HepG2 (cell line): ENCODE data around the gene JAK1. TPM values are rescaled to one million over a fixed set of nuclear protein-coding genes. Genes with fewer than 3 reads are reported as not detected.

Experiments used
- ATAC-seq: fragments of 200-7000 bp; cut with Tn5 transposase; 3 replicates; pipeline ENCODE4 v1.9.1; 2020; ENCODE audit warnings: mild to moderate bottlenecking, moderate library complexity
- BruUV-seq: library from RNA; stranded (reverse); fragments of 400-500 nt; replicated peaks from 2 replicates; lab custom pipeline; 2021; lab: Mats Ljungman, UMichigan
- CTCF ChIA-PET: fragments of 300-600 bp; formaldehyde crosslinking; extraction: SDS; loops from one replicate; lab custom pipeline; 2021; ENCODE audit warnings: low total read pairs, inconsistent platforms, low intra/inter-chr PET ratio; lab: Yijun Ruan, JAX
- POLR2A ChIA-PET: fragments of 350-600 bp; sonication (Branson Sonifier 250); formaldehyde crosslinking; loops from one replicate; lab custom pipeline; 2020; ENCODE audit warnings: antibody characterized with exemption, inconsistent platforms; lab: Yijun Ruan, JAX
- DNase-seq: peaks from one replicate; pipeline ENCODE4 v3.0.0-alpha.2; 2015; ENCODE audit warnings: low spot score
- FAIRE-seq: peaks from 3 replicates; lab custom pipeline; 2011; peaks lifted over from hg19 to GRCh38; lab: Jason Lieb, UNC
- H2AFZ ChIP-seq: one replicate; pipeline ENCODE4 v1.6.1; 2011; ENCODE audit warnings: low read length, inconsistent platforms
- H3K27ac ChIP-seq: fragments of 300-600 bp; 3 replicates; pipeline ENCODE4 v1.8.0; 2011; ENCODE audit warnings: mixed run types, mild to moderate bottlenecking, mixed read lengths, low read length, inconsistent platforms; ENCODE audit not compliant: insufficient read depth; ENCODE audit errors: extremely low read length
- H3K27me3 ChIP-seq, 2 experiments: fragments of 200-600 bp in 1 of 2; 2 replicates in 1 of 2; 3 replicates in 1 of 2; pipeline versions ENCODE4 v1.6.0 to v1.8.0; 2011; ENCODE audit warnings: low read length in 2 of 2, mild to moderate bottlenecking in 2 of 2, moderate library complexity in 2 of 2, inconsistent platforms in 1 of 2; ENCODE audit not compliant: insufficient read depth in 2 of 2, control insufficient read depth in 1 of 2
- H3K36me3 ChIP-seq, 2 experiments: fragments of 200-600 bp in 1 of 2; replicated peaks in 1 of 2; 2 replicates in 1 of 2; 3 replicates in 1 of 2; pipeline versions ENCODE4 v1.5.1 to v1.8.0; 2011; ENCODE audit warnings: low read length in 2 of 2, inconsistent platforms in 1 of 2; ENCODE audit not compliant: insufficient read depth in 2 of 2, control insufficient read depth in 1 of 2
- H3K4me1 ChIP-seq: 2 replicates; pipeline ENCODE4 v1.5.1; 2012; ENCODE audit warnings: low read length, inconsistent platforms; ENCODE audit not compliant: insufficient read depth
- H3K4me2 ChIP-seq: 2 replicates; pipeline ENCODE4 v1.6.0; 2011; ENCODE audit warnings: low read depth, low read length, inconsistent platforms
- H3K4me3 ChIP-seq, 3 experiments: fragments of 200-600 bp in 1 of 3; sonication (generic), shearing (Covaris generic) in 1 of 3; replicated peaks in 1 of 3; 2 replicates each; pipeline ENCODE4 v1.5.1; 2011 to 2016; ENCODE audit warnings: low read length in 3 of 3, inconsistent platforms in 2 of 3, low read depth in 2 of 3, mild to moderate bottlenecking in 2 of 3, control low read depth in 1 of 3, mixed read lengths in 1 of 3; ENCODE audit not compliant: insufficient read depth in 1 of 3
- H3K79me2 ChIP-seq: one replicate; pipeline ENCODE4 v1.6.1; 2011; ENCODE audit warnings: low read length, inconsistent platforms; ENCODE audit not compliant: insufficient read depth
- H3K9ac ChIP-seq: 2 replicates; pipeline ENCODE4 v1.6.0; 2011; ENCODE audit warnings: mild to moderate bottlenecking, low read depth, low read length, inconsistent platforms; ENCODE audit not compliant: insufficient read depth
- H3K9me3 ChIP-seq: 2 replicates; pipeline ENCODE4 v1.5.1; 2012; ENCODE audit warnings: mild to moderate bottlenecking, low read length
- H4K20me1 ChIP-seq: 2 replicates; pipeline ENCODE4 v1.6.0; 2011; ENCODE audit warnings: inconsistent platforms, mild to moderate bottlenecking, low read length, moderate library complexity; ENCODE audit not compliant: insufficient read depth
- CREB1 ChIP-seq, 2 experiments: fragments of 450-650 bp in 1 of 2; IDR thresholded peaks; 2 replicates each; pipeline ENCODE4 v1.6.1; 2016 to 2017; ENCODE audit warnings: control low read depth in 1 of 2, mild to moderate bottlenecking in 1 of 2, missing compliant biosample characterization in 1 of 2, missing genetic modification characterization in 1 of 2
- FOXA1 ChIP-seq, 2 experiments: fragments of 450-650 bp in 1 of 2; sonication (generic) in 1 of 2; formaldehyde crosslinking in 1 of 2; IDR thresholded peaks; 2 replicates each; pipeline versions ENCODE4 v1.4.0 to v1.6.1; 2016 to 2020; ENCODE audit warnings: missing genetic modification reagents in 1 of 2
- FOXA3 ChIP-seq: IDR thresholded peaks from 2 replicates; pipeline ENCODE4 v1.6.1; 2016; ENCODE audit warnings: missing genetic modification reagents, missing compliant biosample characterization
- SAP130 ChIP-seq: IDR thresholded peaks from 2 replicates; pipeline ENCODE4 v1.6.1; 2016; ENCODE audit warnings: low read depth
- SMC3 ChIP-seq: IDR thresholded peaks from 2 replicates; pipeline ENCODE4 v1.6.1; 2011; ENCODE audit warnings: low read length, improper control_type of control experiment
- SNAPC2 ChIP-seq: sonication (generic); formaldehyde crosslinking; IDR thresholded peaks from 2 replicates; pipeline ENCODE4 v1.8.1; 2022; ENCODE audit warnings: mild to moderate bottlenecking, missing genetic modification reagents
- SP2 ChIP-seq: sonication (generic); formaldehyde crosslinking; IDR thresholded peaks from 2 replicates; pipeline ENCODE4 v1.5.1; 2020; ENCODE audit warnings: mild to moderate bottlenecking, missing genetic modification reagents
- ZBTB38 ChIP-seq: sonication (generic); formaldehyde crosslinking; IDR thresholded peaks from 2 replicates; pipeline ENCODE4 v1.5.1; 2020; ENCODE audit warnings: mild to moderate bottlenecking, missing genetic modification reagents
- WGBS: methylation state at CpG from one replicate; pipeline ENCODE4 v1.1.6; 2017; ENCODE audit warnings: low lambda C conversion rate; 5-methylcytosine and 5-hydroxymethylcytosine counted together
- in situ Hi-C: cut with HindIII; loops from 2 replicates; pipeline ENCODE4 v1.10.0; 2017; ENCODE audit warnings: low pct_unique_long_range_greater_than_20kb; ENCODE audit not compliant: extremely low pct_ligation_motif_present
- intact Hi-C: fragments of 100-400 bp; cut with micrococcal nuclease; formaldehyde crosslinking; loops from one replicate; pipeline ENCODE4 v1.10.0; 2022; ENCODE audit not compliant: unreplicated experiment
- polyA plus RNA-seq, 8 experiments: library from polyadenylated mRNA; depleted of rRNA in 3 of 8; stranded (reverse) in 7 of 8; unstranded in 1 of 8; fragments of >200 nt; fragmentation: Illumina TruSeq in 4 of 8; extraction: Trizol in 4 of 8; gene quantifications; 2 replicates each; pipeline versions ENCODE4 v1.2.1 to v1.2.3, GENCODE V29; 2011 to 2016; ENCODE audit warnings: low read depth in 4 of 8, missing spikeins in 1 of 8, mixed read lengths in 1 of 8; ENCODE audit not compliant: insufficient read depth in 1 of 8
- total RNA-seq, 5 experiments: library from RNA; depleted of rRNA; stranded (reverse); fragments of >200 nt; fragmentation: Illumina TruSeq; extraction: Trizol; gene quantifications; 2 replicates each; pipeline ENCODE4 v1.2.3, GENCODE V29; 2016; ENCODE audit warnings: low read depth in 1 of 5
- TF ChIP-seq, protein P1 (sequence below): sonication (generic); formaldehyde crosslinking; IDR thresholded peaks from 2 replicates; pipeline ENCODE4 v1.5.0; 2020; ENCODE audit warnings: mild to moderate bottlenecking, missing genetic modification reagents, moderate library complexity

The JAK1 gene
- total and polyA plus RNA-seq, 2 of the 13 experiments (the other 11 are each of a cell fraction or from before 2014, with no cell fraction given) = 23.9 to 42.4 TPM

DNA sequence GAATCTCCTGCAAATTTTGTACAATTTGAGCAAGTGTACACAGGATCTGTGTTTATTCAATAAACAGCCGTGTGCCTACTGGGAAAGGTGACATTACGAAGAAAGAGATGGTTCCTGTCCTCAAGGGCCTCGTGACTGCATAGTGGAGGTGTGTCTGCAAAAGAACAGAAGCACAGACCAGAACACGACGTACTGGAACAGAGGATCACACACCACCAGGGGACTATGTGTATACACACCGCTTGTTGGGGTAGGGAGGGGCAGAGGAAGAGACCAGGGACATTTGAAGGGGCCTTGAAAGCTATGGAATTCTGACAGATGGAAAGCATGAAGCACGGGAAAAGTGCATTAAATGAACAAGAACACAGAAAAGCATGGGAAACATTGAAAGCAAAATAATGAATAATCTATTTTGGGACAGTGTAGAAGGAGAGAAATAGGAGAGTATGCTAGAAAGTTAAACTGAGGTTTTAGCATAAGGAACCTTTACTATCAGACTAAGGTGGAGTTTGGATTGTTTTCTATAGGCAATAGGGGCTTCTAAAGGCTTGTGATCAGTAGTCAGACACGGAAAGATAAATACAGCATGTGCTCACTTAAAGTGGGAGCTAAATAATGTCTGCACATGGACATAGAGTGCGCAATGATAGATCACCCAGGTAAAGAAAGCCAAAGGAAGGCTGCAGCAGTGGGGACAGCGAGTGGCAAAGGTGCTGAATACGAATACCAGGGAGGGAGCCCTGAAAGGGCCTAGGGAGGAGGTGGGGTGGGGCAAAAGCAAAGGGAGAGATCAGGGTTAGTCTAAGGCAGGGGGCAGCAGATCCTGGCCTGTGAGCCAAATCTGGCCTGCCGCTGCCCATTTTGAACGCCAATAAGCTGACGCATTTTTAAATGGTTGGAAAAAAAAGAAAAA, 11.0 kb downstream of the JAK1 start:
- in situ Hi-C loops = no loop called here
- Histone ChIP-seq H3K4me2 (no peak overlapping the region), H3K4me3 (no peak overlapping the region), H4K20me1 (no peaks in the 10 kb centered on the region; the same call in 1 of the 2 replicates), H3K4me1 (peaks cover 67% of the 10 kb centered on the region), H3K79me2 (peaks cover 84% of the 10 kb centered on the region), H2AFZ (no peak overlapping the region), H3K27me3 (no peaks in the 10 kb centered on the region), H3K36me3 (no peaks in the 10 kb centered on the region), H3K9me3 (no peaks in the 10 kb centered on the region), H3K27ac (no peak overlapping the region), H3K9ac (no peak overlapping the region)
- intact Hi-C loops = no loop called here
- no TSS peak for BruUV-seq
- POLR2A ChIA-PET = interaction anchor here (1.4 kb wide), 1 partner anchor 11 kb away, joined by 6 read pairs; the partner anchor contains the start of gene JAK1
- CTCF ChIA-PET = no interaction called here
- DNase-seq (peak; percentile 25), ATAC-seq (peak; percentile 91), FAIRE-seq (no peak)
- WGBS = 59% methylated on average over 14 of the region's 14 CpGs
- TF ChIP-seq SAP130 (CRISPR knock-in tag) (peak; percentile 23; the same call in 1 of the 2 replicates), SP2 (CRISPR knock-in tag) (no peak), ZBTB38 (CRISPR knock-in tag) (0 out of 2 replicates have a peak, but pooled peaks have one; percentile 25), FOXA1 (IDR thresholded peaks at IDR 0.05) (no peak), FOXA1 (CRISPR knock-in tag; IDR thresholded peaks at IDR 0.05) (peak; percentile 22; the same call in 1 of the 2 replicates), FOXA3 (0 out of 2 replicates have a peak, but pooled peaks have one; percentile 22), SNAPC2 (CRISPR knock-in tag) (0 out of 2 replicates have a peak, but pooled peaks have one; percentile 37), CREB1 (IDR thresholded peaks at IDR 0.05) (no peak), CREB1 (CRISPR knock-in tag; IDR thresholded peaks at IDR 0.05) (no peak), SMC3 (peak; percentile 5; the same call in 1 of the 2 replicates)
- TF ChIP-seq, protein P1, sequence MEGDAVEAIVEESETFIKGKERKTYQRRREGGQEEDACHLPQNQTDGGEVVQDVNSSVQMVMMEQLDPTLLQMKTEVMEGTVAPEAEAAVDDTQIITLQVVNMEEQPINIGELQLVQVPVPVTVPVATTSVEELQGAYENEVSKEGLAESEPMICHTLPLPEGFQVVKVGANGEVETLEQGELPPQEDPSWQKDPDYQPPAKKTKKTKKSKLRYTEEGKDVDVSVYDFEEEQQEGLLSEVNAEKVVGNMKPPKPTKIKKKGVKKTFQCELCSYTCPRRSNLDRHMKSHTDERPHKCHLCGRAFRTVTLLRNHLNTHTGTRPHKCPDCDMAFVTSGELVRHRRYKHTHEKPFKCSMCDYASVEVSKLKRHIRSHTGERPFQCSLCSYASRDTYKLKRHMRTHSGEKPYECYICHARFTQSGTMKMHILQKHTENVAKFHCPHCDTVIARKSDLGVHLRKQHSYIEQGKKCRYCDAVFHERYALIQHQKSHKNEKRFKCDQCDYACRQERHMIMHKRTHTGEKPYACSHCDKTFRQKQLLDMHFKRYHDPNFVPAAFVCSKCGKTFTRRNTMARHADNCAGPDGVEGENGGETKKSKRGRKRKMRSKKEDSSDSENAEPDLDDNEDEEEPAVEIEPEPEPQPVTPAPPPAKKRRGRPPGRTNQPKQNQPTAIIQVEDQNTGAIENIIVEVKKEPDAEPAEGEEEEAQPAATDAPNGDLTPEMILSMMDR (CRISPR knock-in tag) = peak; percentile 13; the same call in 1 of the 2 replicates
